GM19455 (cell line): Measurements from ENCODE around the gene ACOX2.

ENCODE experiments used
- ATAC-seq: cut with Tn5 transposase; IDR thresholded peaks from one replicate; pipeline ENCODE4 v1.9.1; 2021; ENCODE audit not compliant: unreplicated experiment

The ACOX2 gene

DNA sequence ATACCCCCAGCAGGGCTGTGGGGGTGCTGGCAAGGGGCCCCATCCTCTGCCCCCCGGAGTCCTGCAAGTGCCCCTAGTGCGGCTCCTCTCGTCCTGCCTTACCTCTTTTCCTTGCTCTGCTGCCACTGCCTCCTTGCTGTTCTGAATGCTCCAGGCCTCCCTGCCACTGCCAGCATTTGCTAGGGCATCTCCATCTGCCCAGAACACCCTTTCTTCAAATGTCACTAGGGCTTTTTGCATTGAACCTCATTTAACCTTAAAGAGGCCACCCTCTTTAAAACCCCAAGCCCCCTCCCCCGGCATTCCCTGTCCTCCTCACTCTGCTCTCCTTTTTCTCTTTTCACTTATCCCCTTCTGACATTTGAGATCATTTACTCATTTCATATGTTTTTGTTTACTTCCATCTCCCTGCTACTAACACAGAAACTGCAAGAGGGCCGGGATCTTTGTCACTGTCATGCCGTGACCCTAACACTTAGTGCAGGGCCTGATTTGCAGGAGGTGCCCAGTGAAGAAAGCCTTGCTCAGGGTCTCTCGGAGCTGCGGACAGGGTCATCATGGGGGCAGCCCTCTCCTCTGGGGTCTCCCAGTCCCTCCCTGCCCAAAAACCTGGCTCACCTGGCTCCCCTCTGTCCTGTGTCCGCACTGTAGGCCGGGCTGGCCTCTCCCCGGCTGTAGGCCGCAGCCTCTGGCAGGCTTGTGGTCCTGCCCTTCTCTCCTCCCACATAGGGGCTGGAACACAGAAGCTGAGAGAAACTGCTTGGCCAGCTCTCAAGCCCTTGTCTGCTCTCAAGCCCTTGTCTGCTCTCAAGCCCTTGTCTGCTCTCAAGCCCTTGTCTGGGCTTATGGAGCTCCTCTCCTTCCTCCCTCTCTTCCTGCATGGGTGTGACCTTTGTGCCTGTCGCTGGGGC, at the start of gene ACOX2:
TSS of gene ACOX2 (minus strand) at position 690 of the 911 bp plus-strand sequence. CDS start 2,084 bp downstream, outside the sequence.
- ATAC-seq, result no peak

DNA sequence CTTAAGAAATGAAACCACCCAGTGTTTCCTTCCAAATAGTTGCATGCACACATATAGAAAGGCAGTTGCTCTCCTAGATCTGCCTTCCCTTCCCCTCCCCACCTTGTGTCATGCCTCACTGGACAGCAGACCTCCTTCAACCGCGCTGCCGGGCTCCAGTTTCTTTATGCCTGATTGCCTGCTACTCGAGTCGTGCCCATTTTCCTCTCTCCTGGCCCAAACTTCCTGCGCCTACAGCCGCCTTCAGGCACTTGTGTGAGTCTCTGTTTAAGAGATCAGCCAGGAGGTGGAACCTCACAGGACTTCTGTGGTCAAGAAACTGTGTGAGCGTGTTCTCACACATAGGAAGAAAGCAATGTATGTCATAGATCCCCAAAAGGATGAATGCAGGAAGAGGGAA, 49.0 kb upstream of the ACOX2 start:
- no peak for ATAC-seq

DNA sequence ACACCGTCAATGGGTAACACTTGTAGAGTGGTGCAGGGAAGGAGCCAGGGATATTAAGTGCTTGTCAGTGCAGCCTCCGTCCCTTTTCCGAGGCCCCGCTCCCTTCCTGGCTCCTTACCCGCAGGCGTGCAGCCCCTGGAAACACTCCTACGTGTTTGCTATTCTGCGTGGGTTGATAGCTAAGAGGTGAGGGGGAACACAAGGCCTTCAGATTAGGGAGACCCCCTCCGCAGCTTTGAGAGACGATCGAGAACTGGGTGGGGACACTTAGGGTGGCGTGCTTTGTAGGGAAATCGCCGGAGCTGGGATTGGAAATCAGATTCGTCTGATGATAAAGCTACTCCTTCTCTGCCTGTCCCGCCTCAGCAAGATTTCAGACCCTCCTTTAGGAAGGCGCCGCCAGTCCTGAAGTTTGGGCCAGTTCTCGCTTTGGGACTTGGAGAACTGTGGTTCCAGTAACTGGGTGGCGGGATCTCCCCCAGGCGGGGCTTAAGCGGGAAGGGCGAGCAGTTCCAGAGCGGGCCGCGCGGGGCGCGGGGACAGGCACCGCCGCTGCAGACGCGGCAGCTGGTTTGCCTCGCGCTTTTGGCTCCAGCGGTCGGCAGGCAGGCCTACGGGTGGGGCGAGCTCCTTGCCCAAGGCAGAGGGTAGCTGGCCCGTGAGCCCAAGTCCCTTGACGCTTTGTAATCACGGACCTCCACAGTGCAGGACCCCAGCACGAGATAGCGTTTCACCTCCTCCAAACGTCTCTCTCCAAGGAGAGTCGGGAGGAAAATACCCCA, 48.2 kb upstream of the ACOX2 start:
- peak; percentile 94 for ATAC-seq

DNA sequence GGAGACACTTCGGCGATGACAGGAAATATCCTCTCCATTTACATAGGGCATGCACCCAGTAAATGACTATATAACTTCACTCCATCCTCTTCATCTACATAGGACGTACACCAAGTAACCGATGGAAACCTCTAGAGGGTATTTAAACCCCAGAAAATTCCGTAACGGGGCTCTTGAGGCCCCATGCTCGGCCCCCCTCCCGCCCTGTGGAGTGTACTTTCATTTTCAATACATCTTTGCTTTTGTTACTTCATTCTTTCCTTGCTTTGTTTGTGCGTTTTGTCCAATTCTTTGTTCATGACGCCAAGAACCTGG, 47.7 kb upstream of the ACOX2 start:
- peak; percentile 6 for ATAC-seq

DNA sequence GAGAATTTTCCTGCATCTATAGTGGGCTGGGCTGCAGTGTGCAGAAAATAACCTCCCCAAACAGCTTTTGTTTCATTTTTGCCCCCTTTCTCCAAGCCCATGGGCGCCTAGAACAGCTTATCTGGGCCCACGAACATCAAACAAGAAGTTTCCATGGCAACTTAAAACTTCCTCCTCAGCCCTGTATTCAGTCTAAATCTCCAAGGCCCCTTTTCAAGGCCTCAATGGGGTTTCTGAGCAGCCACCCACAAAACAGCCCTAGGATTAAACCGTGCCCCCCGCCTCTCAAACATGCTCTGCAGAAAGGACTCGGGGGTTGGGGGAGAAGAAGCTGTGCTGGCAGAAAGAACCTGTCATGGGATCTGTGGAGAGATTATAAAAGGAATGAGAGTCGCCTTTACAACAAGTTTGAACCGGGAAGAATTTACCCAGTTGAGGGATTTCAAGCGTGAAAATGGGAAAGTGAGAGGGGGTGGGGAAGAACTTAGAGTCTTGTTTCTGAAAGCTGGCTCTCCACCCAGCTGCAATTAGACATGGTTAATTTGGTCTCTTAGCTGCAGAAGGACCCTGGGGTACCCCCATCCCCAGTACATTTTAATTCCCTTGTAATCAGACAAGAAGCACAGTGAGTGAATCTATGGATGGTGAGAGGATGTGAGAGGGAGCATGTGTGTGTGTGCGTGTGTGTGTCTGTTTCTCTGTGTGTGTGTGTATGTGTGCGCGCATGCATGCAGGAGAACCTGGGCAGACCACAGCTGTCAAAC, 44.5 kb upstream of the ACOX2 start:
- no peak for ATAC-seq

DNA sequence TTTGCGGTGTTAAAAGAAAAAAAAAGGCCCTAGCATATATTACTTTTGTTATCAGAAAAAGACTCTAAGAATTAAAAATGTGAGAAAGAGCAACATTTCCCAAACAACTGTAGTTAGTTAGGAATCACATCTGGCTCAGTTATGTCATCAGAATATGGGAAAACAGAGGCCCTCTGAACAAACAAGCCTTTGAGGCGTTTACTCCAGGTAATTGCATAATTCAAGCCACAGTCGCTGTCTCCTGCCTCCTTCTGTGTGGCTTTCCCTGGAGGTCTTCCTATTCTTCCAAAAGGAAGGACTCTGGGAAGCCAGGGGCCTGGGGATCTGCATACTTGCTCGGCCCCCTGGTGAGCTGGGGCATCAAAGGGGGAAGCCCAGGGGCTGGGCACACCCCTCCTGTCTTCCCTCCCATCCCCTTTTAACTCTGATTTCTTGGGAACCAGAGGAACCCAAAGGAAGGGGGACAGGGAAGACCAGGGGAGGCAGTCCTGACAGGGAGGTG, 43.9 kb upstream of the ACOX2 start:
- no peak for ATAC-seq

DNA sequence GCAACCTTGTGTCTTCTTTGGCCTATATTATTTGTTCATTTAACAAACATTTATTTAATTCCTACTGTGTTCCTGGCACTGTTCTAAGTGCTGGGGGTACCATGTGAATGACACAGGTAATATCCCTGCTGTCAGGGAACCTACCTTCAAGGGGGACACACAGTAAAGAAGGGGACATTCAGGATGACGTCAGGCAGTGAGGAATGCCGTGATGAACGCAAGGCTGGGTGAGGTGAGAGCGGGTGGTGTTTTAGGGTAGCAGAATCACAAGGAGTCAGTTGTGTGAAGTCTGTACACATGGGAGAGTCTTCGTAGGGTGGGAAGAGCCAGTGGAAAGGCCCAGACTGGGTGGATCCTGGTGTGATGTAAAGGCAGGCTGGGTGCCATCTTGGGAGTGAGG, 41.9 kb upstream of the ACOX2 start:
- no peak for ATAC-seq

DNA sequence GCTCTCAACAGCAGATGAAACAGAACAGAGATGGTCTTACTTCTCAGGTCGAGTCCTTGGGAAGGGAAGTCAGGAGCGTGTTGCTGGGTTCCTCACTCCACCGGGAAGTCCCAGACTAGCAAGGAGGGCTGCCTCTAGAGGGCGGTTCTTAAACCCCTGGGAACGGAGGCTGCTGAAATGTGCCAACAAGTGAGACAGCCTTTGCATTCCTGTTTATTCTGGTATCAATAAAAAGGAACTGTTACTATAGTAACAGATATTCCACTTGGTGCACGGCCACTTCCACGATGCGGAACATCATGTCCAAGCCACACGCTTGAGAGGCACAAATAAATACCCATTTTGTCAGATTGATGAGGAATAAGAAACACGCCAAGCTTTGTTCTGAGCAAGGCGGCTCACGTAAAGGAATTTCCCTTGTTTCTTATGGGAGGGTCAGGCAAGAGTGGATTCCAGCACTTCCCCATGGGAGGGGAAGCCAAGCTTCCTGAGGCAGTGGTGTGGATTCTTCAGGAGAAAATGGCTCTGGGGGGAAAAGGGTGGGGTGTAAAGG, 40.4 kb upstream of the ACOX2 start, which contains the start of gene FAM107A:
TSS of gene FAM107A (minus strand) at position 123 of the 553 bp plus-strand sequence. CDS start 7,531 bp downstream, outside the sequence.
- no peak for ATAC-seq

DNA sequence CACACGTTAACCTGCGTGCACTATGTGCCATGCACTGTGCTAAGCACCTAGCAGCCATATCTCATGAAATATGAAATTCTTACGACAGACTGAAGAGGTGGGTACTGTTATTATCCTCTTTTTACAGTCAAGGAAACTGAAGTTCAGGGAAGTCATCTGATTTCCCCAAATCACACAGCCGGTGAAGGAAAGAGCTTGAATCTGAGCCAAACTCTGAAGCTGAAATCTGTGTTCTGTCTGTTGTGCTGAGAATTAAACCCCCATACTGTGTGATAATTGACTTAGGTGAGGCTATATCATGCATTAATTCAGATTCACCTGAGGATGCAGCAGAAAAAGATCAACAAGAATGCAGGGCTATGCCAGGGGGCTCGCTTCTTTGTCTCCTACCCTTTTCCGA, 39.7 kb upstream of the ACOX2 start:
- ATAC-seq, result no peak

DNA sequence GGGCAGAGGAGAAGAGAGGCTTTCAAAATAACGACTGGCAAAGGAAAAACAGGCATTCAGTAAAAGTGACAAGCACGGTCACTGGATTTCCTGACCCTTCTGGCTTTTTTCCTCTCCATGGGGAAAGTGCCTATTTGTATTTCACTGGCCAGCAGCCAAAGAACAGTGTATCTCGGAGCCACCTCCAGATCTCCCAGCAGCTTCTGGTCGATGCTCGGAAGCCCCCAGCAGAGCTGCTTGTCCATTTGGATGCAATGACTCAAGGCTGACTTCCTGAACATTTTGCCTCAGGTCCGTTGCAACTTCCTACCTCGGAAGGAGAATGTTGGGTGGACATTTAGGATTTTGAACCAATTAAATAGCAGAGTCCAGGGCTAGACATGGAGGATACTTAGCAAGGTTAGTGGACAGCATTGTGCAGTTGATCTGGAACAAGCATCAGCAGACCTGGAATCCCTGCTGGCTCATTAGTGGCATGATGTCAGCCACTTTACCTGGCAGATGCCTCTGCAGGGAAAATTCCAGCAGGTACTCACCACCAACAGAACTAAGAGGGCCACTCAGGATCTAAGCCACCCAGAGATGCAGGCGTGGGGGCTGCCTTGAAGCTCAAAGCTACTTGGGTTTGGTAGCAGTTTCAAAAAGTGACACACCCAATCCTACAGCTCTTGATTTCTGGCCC, 39.1 kb upstream of the ACOX2 start:
- no peak for ATAC-seq

DNA sequence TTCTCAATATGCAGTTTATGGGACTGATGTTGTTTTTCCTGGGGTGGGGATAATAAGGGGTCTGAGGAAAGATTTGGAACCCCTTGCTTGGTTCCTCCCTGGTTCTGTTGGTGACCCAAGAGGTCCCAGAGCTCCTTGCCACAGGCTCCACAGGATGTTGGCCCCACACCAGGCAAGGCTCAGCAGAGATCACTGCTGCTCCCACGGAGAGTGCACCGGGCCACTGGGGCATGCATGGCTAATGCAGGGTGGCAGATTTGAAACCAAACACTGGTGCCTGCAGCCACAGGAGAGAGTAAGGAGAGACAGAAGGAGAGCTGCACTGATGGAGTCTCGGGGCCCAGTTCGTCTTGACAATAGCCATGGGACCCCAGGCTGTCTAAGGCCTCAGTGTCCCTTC, 37.7 kb upstream of the ACOX2 start:
- ATAC-seq, result no peak

DNA sequence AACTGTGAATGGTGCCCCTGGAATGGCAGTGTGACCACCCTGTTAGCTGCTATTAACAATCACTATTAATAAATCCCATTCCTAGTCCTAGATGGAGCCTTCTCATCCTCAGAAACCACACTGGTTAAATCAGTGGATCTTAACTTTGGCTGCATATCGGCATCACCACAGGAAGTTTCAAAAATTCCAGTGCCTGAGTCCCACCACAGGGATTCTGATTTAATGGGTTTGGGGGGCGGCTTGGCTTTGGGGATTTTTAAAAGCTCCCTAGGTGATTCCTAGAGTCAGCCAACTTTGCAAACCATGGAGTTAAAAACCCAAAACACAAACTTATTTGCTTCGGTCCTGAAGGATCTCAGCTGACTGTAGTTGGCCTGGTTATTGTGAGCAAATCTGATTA, 37.1 kb upstream of the ACOX2 start:
- no peak for ATAC-seq

DNA sequence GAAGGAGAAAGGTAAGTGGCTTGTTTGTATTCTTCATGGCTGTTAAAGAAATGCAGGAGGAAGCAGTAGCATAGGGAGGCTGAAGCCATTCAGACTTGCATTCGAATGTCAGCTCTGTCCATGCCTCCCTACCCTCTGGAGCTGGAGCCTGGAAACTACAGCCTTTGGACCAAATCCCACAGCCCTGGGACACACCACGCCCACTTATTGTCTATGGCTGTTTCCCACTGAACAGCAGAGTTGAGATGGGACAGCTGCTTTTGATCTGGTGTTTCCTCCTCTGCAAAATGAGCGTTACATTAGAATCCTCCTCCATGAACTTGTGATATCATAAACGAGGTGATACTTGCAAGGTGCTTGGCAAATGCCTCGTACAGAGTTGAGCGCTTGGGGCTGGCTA, 36.6 kb upstream of the ACOX2 start:
- no peak for ATAC-seq

DNA sequence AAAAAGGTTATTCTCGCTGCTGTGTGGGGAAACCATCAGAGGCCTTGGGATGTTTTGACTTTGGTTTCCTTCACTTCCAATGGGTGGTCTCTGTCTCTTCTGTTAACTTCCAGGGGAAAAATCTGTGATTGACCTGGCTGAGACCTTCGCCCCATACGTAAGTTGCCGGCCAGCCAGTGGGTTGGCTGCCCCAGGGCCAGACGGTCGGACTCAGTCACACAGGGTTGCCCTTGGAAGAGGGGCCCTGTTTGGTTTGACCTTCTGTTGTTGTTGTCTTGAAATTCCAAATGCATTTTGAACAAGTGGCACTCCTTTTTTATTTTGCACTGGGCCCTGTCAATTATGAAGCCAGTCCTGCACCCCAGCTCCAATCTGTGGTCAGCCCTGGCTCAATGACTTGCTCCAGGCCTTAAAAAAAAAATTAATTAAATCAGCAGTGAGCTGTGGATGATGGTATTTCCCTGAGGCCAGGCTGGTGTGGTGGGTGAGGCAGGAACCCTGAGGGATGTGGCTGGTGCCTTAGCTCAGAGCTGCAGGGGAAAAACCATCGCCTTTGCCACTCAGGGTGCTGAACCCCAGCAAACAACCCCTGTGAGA, 35.7 kb upstream of the ACOX2 start:
- ATAC-seq, result no peak

DNA sequence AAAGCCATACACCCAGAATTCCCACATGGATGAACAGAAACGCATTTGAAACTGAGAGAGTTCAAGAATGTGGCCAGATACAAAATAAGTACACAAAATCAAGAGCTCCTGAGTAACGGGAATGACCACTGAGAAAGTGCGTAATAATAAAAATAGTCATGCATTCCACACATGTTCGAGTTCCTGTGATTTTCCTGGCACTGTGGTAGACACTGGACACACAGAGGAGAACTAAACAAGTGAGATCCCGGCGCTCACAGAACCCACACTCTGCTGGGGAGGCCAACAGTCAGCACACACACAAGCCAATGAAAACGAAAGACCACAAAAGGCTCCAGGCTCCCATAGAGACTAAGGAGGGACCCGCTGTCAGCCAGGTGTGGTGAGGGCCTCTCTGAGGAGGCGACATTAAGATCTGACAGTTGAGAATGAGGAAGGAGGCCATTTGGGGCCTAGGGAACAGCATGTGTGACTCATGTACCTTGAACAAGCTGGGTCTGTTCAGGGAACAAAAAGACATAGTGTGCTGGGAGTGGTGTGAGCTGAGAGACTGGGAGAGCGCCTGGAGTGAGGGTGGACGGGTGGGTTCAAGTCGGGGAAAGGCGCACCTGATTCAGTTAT, 35.1 kb upstream of the ACOX2 start:
- ATAC-seq, result no peak

DNA sequence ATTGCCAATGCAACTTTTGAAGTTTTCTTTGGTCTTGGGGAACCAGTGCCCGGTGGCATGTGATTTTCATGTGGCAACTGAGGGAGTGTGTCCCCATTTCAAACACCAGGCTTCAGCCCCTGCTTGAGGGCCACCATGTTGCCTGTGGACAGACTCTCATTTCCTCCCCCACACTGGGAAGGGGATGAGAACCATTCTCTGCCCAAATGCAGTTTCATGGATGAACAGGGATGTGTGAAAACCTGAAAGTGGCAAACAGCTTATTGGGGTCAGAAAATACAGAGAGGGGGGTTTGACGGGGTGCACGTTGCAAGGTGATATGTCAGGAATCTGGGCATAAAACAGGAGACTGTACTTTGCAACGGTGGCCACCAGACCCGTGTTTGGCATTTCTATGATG, 33.9 kb upstream of the ACOX2 start:
- ATAC-seq, result no peak

DNA sequence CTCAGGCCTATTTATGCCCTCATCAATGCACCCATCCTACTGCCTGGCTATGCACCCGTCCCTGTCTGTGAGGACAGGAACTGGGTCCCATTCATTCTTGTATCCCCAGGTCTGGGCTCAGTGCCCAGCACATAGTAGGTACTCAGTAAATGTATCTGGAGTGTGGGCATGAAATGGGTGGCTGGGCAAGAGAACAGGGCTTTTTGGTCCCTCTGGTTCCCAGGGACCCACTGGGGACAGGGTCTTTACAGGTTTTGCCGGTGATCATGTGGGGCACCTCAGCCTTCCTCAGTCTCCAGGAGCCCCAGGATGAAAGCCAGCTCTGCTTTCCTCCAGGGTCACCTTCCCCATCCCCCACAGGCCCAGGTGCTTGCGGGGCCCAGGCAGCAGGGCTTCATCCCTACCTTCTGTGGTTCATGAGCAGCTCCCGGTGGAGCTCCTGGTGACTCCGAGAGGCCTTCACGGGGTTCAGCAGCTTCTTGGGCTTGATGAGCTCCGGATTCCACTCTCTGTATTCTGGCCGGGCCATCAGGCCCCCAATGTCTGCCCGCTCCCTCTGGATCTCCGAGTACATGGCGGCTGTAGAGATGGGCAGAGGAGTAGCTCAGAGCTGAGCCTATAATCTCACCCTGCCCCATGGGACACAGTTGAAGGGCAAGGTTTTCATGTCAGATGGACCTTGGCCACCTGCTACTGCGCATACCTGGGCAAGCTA, 32.5 kb upstream of the ACOX2 start:
- no peak for ATAC-seq

DNA sequence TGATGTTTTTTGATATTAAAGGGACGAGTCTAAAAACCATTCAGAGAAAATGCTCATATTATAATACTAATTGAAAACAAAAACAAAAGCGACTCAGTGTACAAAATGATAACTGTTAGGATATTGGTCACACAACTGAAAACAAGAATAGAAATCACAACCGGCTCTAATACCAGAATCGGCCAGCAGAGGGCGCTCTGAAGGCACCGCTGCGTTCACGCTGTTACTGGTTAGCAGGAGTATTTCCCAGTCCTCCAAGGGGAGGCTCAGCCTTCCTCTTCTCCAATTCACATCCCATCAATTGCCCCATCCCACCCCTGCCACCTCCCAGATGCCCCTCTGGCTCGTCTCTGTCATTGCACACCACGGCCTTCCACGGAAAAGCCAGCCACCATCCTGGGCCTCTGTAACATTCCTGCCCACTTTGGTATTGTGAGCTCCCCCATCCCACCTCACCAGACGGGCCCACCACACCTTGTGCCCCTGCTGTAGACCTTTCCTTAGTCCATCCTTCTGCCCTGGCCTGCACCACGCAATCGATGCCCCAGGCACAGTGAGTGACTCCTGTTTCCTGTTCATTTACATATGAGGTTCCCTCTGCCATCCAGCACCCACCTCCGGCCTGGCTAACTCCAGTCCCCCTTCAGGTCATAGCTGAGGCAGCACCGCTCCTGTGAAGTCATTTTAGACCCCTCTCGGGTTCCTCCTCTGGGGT, 31.7 kb upstream of the ACOX2 start:
- no peak for ATAC-seq

DNA sequence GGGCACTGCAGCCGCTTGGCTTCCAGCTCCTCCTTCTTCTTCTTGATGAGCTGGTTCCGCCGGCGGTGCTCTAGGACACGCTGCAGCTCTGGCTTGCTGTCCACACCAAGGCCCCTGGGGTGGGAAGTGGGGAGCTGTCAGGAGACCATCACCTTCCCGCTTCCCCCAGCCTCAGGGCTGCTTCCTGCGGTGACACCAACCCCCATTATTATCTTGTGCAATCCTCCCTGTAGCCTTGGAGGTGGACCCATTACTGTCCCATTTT, 30.2 kb upstream of the ACOX2 start:
- ATAC-seq, result no peak
